NB4 (cell line): ENCODE measurements around the gene USP6.

Experiments
- DNase-seq: peaks from one replicate; pipeline ENCODE4 v3.0.0; 2010; ENCODE audit warnings: low read depth
- H3K4me3 ChIP-seq: one replicate; pipeline ENCODE4 v1.5.1; 2011; ENCODE audit warnings: mild to moderate bottlenecking, low read depth, low read length, moderate library complexity
- CTCF ChIP-seq: IDR thresholded peaks from one replicate; pipeline ENCODE4 v1.5.1; 2012; ENCODE audit warnings: low read depth, low read length
- MAX ChIP-seq: IDR thresholded peaks from 2 replicates; pipeline ENCODE4 v1.6.1; 2011; ENCODE audit warnings: low read depth, low read length
- MYC ChIP-seq: IDR thresholded peaks from 2 replicates; pipeline ENCODE4 v1.6.1; 2011; ENCODE audit warnings: low read depth, low read length
- POLR2A ChIP-seq: IDR thresholded peaks from 2 replicates; pipeline ENCODE4 v1.6.1; 2011; ENCODE audit warnings: mild to moderate bottlenecking; ENCODE audit not compliant: insufficient read length; ENCODE audit errors: extremely low read depth

The USP6 gene

GRCh38 chr17:5078106-5079028 is 37.5 kb upstream of the USP6 start, which contains the start of gene ZFP3:
ZFP3 (plus strand) TSS chr17:5078467; CDS start chr17:5091505, 13,038 bp downstream.
- peak; percentile 74 for DNase-seq
- no peak for TF ChIP-seq MYC
- TF ChIP-seq MAX = no peak
- peak; percentile 11 for TF ChIP-seq CTCF
- TF ChIP-seq POLR2A = no peak
- peak within 1 kb of the TSS; percentile 8 for H3K4me3 ChIP-seq

- no peak overlapping the region for H3K4me3 ChIP-seq
- no peak for TF ChIP-seq POLR2A
- TF ChIP-seq MYC = no peak
- TF ChIP-seq MAX = no peak
- no peak for TF ChIP-seq CTCF
- DNase-seq = no peak
Observed at GRCh38 chr17:5080591-5080990, 35.2 kb upstream of the USP6 start.

- no peak for TF ChIP-seq MYC
- DNase-seq = no peak
- H3K4me3 ChIP-seq = no peak overlapping the region
Observed at GRCh38 chr17:5092218-5093010, 23.4 kb upstream of the USP6 start.

GRCh38 chr17:5096731-5097100 is 19.1 kb upstream of the USP6 start:
- H3K4me3 ChIP-seq = no peak overlapping the region
- no peak for DNase-seq
- TF ChIP-seq POLR2A (no peak), MYC (no peak), CTCF (no peak)

- H3K4me3 ChIP-seq = no peak overlapping the region
- DNase-seq = no peak
Observed at GRCh38 chr17:5097101-5097834, 18.6 kb upstream of the USP6 start.

More at GRCh38 chr17:5097101-5097834, 18.6 kb upstream of the USP6 start:
- no peak for TF ChIP-seq POLR2A
- TF ChIP-seq MYC = no peak
- no peak for TF ChIP-seq MAX
- TF ChIP-seq CTCF = no peak
